KMS-11 (cell line): ENCODE data around the gene STK32A.

Experiments used
- H2AFZ ChIP-seq: fragments of 200-600 bp; sonication (generic); 2 replicates; pipeline ENCODE4 v1.6.1; 2016; ENCODE audit warnings: antibody characterized with exemption, mixed run types, low read depth
- H3K27ac ChIP-seq: fragments of 200-600 bp; sonication (generic); 2 replicates; pipeline ENCODE4 v1.6.1; 2016; ENCODE audit warnings: mild to moderate bottlenecking, mixed run types
- H3K27me3 ChIP-seq: fragments of 200-600 bp; sonication (generic); 2 replicates; pipeline ENCODE4 v1.6.1; 2017; ENCODE audit warnings: mild to moderate bottlenecking, low read depth, mixed run types, moderate library complexity; ENCODE audit not compliant: insufficient read depth
- H3K36me3 ChIP-seq: fragments of 200-600 bp; sonication (generic); 2 replicates; pipeline ENCODE4 v1.6.1; 2017; ENCODE audit warnings: mild to moderate bottlenecking, mixed run types; ENCODE audit not compliant: insufficient read depth
- H3K4me1 ChIP-seq: fragments of 200-600 bp; sonication (generic); 2 replicates; pipeline ENCODE4 v1.6.1; 2016; ENCODE audit warnings: mild to moderate bottlenecking, low read depth, mixed run types; ENCODE audit not compliant: poor library complexity, severe bottlenecking
- H3K4me2 ChIP-seq: fragments of 200-600 bp; sonication (generic); 2 replicates; pipeline ENCODE4 v1.7.0; 2016; ENCODE audit warnings: mild to moderate bottlenecking, mixed run types
- H3K4me3 ChIP-seq: fragments of 200-600 bp; sonication (generic); IDR thresholded peaks from 2 replicates; pipeline ENCODE4 v1.6.1; 2017; ENCODE audit warnings: low read depth, low read length, mixed read lengths; ENCODE audit not compliant: insufficient read depth
- H3K79me2 ChIP-seq: fragments of 200-600 bp; sonication (generic); 2 replicates; pipeline ENCODE4 v1.6.1; 2016; ENCODE audit warnings: low read depth, mixed run types; ENCODE audit not compliant: insufficient read depth
- H3K9ac ChIP-seq: fragments of 200-600 bp; sonication (generic); 2 replicates; pipeline ENCODE4 v1.6.1; 2016; ENCODE audit warnings: mild to moderate bottlenecking, mixed run types
- H4K20me1 ChIP-seq: fragments of 200-600 bp; sonication (generic); 2 replicates; pipeline ENCODE4 v1.6.1; 2016; ENCODE audit warnings: mild to moderate bottlenecking, mixed run types; ENCODE audit not compliant: insufficient read depth
- CTCF ChIP-seq: fragments of 200-600 bp; sonication (generic); conservative IDR thresholded peaks from 2 replicates; pipeline ENCODE4 v1.6.1; 2017; ENCODE audit warnings: low read depth, mild to moderate bottlenecking, antibody characterized with exemption, low read length, moderate library complexity, mixed read lengths

Gene STK32A

GRCh38 chr5:147426640-147427327, 192.0 kb downstream of the STK32A start:
- H3K9ac ChIP-seq: no peak overlapping the region
- no peak overlapping the region for H3K27ac ChIP-seq
- H3K27me3 ChIP-seq: no peaks in the 10 kb centered on the region
- H3K4me3 ChIP-seq: no peak overlapping the region
- H3K36me3 ChIP-seq: no peaks in the 10 kb centered on the region
- no peaks in the 10 kb centered on the region; the same call in 1 of the 2 replicates for H3K79me2 ChIP-seq
- no peak overlapping the region for H2AFZ ChIP-seq
- H3K4me1 ChIP-seq: peaks cover 17% of the 10 kb centered on the region
- no peaks in the 10 kb centered on the region for H4K20me1 ChIP-seq
- H3K4me2 ChIP-seq: no peak overlapping the region
- no peak for TF ChIP-seq CTCF

GRCh38 chr5:147427521-147428401, 192.9 kb downstream of the STK32A start:
- Histone ChIP-seq H3K4me3 (no peak overlapping the region), H3K9ac (no peak overlapping the region), H3K36me3 (no peaks in the 10 kb centered on the region), H3K79me2 (no peaks in the 10 kb centered on the region; the same call in 1 of the 2 replicates), H3K27me3 (no peaks in the 10 kb centered on the region), H3K27ac (no peak overlapping the region), H3K4me1 (peaks cover 17% of the 10 kb centered on the region), H3K4me2 (no peak overlapping the region), H4K20me1 (no peaks in the 10 kb centered on the region), H2AFZ (no peak overlapping the region)
- TF ChIP-seq CTCF: no peak

- no peak overlapping the region for H3K27ac ChIP-seq
- peaks cover 17% of the 10 kb centered on the region for H3K4me1 ChIP-seq
- H4K20me1 ChIP-seq: no peaks in the 10 kb centered on the region
- no peak for TF ChIP-seq CTCF
- H2AFZ ChIP-seq: no peak overlapping the region
- no peaks in the 10 kb centered on the region for H3K27me3 ChIP-seq
- no peak overlapping the region for H3K9ac ChIP-seq
- no peak overlapping the region for H3K4me3 ChIP-seq
- no peaks in the 10 kb centered on the region; the same call in 1 of the 2 replicates for H3K79me2 ChIP-seq
- no peaks in the 10 kb centered on the region for H3K36me3 ChIP-seq
- no peak overlapping the region for H3K4me2 ChIP-seq
Observed at GRCh38 chr5:147430628-147431027, 195.8 kb downstream of the STK32A start.

GRCh38 chr5:147431586-147431985, 196.8 kb downstream of the STK32A start:
- Histone ChIP-seq H2AFZ (no peak overlapping the region), H3K4me1 (peaks cover 17% of the 10 kb centered on the region), H3K27me3 (no peaks in the 10 kb centered on the region), H4K20me1 (no peaks in the 10 kb centered on the region), H3K79me2 (no peaks in the 10 kb centered on the region; the same call in 1 of the 2 replicates), H3K27ac (no peak overlapping the region), H3K4me2 (no peak overlapping the region), H3K36me3 (no peaks in the 10 kb centered on the region), H3K9ac (no peak overlapping the region), H3K4me3 (no peak overlapping the region)
- TF ChIP-seq CTCF: no peak
